WERI-Rb-1 (cell line): Measurements from ENCODE around the gene DMXL1.

Experiments used
- DNase-seq: peaks from one replicate; pipeline ENCODE4 v3.0.0-alpha.2; 2020
- H3K27ac ChIP-seq: fragments of 250-450 bp; sonication (Bioruptor Pico); 2 replicates; pipeline ENCODE4 v1.5.1; 2020; ENCODE audit warnings: mild to moderate bottlenecking, moderate library complexity
- H3K27me3 ChIP-seq: fragments of 250-450 bp; sonication (Bioruptor Pico); 2 replicates; pipeline ENCODE4 v1.5.1; 2021; ENCODE audit warnings: mild to moderate bottlenecking, low read depth, moderate library complexity; ENCODE audit not compliant: insufficient read depth, severe bottlenecking
- H3K36me3 ChIP-seq: fragments of 250-450 bp; sonication (Bioruptor Pico); 2 replicates; pipeline ENCODE4 v1.5.1; 2020; ENCODE audit warnings: mild to moderate bottlenecking, moderate library complexity
- H3K4me3 ChIP-seq: 2 replicates; pipeline ENCODE4 v1.5.1; 2011; ENCODE audit warnings: low read depth, mild to moderate bottlenecking, control low read depth, low read length
- H3K9me3 ChIP-seq: fragments of 250-450 bp; sonication (Bioruptor Pico); 2 replicates; pipeline ENCODE4 v1.5.1; 2021; ENCODE audit warnings: mild to moderate bottlenecking, moderate library complexity; ENCODE audit not compliant: severe bottlenecking
- TF ChIP-seq, protein P1 (sequence below): IDR thresholded peaks from 2 replicates; pipeline ENCODE4 v1.5.1; 2011; ENCODE audit warnings: low read depth, mild to moderate bottlenecking, control low read depth, inconsistent platforms, low read length

The DMXL1 gene

DNA sequence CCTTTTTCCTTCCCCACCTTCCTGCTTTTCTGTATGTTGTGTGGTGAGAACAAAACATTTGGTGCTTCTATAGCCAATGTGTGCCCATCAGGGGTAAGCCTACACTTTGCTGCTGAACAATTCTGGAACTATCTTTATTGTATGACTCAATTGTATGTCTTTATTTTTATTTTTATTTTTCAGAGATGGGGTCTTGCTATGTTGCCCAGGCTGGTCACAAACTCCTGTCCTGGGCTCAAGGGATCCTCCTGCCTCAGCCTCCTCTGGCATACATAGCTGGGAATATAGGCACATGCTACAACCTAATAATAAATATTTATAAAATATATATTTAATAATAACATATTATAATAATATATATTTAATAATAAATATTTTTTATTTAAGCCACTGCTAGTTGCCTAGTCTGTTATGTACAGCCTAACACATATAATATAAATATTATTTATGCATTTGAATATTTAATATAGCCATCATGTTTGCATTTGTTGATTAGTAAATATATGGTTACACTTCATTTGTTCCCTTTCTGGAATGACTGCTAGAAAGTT is 11.8 kb upstream of the DMXL1 start:
- Histone ChIP-seq H3K27me3 (no peaks in the 10 kb centered on the region), H3K27ac (no peak overlapping the region), H3K4me3 (no peak overlapping the region), H3K36me3 (no peaks in the 10 kb centered on the region), H3K9me3 (no peaks in the 10 kb centered on the region)
- TF ChIP-seq, protein P1, sequence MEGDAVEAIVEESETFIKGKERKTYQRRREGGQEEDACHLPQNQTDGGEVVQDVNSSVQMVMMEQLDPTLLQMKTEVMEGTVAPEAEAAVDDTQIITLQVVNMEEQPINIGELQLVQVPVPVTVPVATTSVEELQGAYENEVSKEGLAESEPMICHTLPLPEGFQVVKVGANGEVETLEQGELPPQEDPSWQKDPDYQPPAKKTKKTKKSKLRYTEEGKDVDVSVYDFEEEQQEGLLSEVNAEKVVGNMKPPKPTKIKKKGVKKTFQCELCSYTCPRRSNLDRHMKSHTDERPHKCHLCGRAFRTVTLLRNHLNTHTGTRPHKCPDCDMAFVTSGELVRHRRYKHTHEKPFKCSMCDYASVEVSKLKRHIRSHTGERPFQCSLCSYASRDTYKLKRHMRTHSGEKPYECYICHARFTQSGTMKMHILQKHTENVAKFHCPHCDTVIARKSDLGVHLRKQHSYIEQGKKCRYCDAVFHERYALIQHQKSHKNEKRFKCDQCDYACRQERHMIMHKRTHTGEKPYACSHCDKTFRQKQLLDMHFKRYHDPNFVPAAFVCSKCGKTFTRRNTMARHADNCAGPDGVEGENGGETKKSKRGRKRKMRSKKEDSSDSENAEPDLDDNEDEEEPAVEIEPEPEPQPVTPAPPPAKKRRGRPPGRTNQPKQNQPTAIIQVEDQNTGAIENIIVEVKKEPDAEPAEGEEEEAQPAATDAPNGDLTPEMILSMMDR = no peak
- DNase-seq = no peak

DNA sequence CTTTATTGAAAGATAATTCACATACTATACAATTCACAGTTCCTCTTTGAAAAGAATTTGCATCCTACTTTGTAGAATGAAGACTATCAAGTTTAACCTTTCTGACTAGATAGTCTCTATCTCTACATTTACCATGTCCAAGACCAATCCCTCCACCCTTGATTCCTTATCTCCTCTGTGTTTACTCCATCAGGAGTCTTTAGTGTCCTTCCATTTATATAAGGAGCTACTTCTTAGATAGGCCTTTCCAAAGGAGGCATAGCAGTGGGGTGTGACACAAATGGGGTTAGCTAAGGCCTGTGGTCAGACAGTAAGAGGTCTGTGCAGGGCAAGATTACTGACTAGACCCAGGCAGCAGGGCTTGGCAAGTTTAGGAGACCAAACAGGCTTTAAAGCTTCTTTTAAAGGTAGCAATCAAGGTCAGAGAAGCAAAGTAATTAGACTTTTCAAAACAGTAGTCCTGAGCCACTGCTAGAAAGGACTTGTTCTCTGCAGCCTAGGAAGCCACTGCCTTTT is 11.1 kb upstream of the DMXL1 start:
- peak; percentile 45 for DNase-seq
- no peaks in the 10 kb centered on the region for H3K9me3 ChIP-seq

GRCh38 chr5:119063579-119064379 is 7.1 kb upstream of the DMXL1 start:
- H3K9me3 ChIP-seq = no peaks in the 10 kb centered on the region
- DNase-seq = no peak
- no peak overlapping the region for H3K27ac ChIP-seq
- H3K27me3 ChIP-seq = no peaks in the 10 kb centered on the region
- TF ChIP-seq, protein P1 = no peak
- H3K36me3 ChIP-seq = no peaks in the 10 kb centered on the region
- H3K4me3 ChIP-seq = no peak overlapping the region

More for the DNA sequence above, 11.1 kb upstream of the DMXL1 start:
- Histone ChIP-seq H3K27me3 (no peaks in the 10 kb centered on the region), H3K36me3 (no peaks in the 10 kb centered on the region), H3K27ac (no peak overlapping the region), H3K4me3 (no peak overlapping the region)
- TF ChIP-seq, protein P1 = no peak

DNA sequence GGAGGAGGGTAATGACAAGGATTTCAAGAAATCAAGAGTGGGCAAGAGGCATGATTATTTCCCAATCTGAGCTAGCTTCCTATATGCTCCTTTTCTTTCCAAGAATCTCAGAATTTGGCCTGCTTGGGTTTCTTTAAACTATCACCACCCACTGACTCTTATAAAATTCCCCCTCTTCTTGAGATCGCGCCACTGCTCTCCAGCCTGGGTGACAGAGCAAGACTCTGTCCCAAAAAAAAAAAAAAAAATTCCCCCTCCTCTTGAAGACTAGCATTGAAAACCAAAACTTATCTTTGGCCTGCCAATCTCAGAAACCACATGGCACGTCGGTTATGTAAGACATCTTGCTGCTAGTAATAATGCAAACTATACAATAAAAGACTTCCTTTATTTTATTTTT is 3.4 kb upstream of the DMXL1 start:
- H3K36me3 ChIP-seq = peaks cover 6% of the 10 kb centered on the region
- no peak overlapping the region for H3K4me3 ChIP-seq
- no peak overlapping the region for H3K27ac ChIP-seq
- no peaks in the 10 kb centered on the region for H3K9me3 ChIP-seq
- H3K27me3 ChIP-seq = no peaks in the 10 kb centered on the region
- DNase-seq = no peak
- TF ChIP-seq, protein P1 = no peak

DNA sequence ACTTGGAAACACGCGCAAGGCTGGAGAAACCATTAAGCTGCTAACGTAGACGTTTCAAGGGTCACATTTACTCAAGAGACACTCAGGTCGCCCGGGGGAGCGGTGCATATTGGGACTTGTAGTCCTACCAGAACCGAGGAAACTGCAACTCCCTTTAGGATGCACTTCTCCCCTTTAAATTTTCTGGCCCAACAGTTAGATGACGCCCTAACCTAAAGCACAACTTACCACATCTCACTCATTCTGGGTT is 384 bp upstream of the DMXL1 start:
- TF ChIP-seq, protein P1 = no peak
- H3K27ac ChIP-seq = peak overlapping the region; percentile 94
- H3K27me3 ChIP-seq = no peaks in the 10 kb centered on the region
- peaks cover 6% of the 10 kb centered on the region for H3K36me3 ChIP-seq
- H3K4me3 ChIP-seq = peak overlapping the region; percentile 79
- no peak for DNase-seq
- H3K9me3 ChIP-seq = no peaks in the 10 kb centered on the region

DNA sequence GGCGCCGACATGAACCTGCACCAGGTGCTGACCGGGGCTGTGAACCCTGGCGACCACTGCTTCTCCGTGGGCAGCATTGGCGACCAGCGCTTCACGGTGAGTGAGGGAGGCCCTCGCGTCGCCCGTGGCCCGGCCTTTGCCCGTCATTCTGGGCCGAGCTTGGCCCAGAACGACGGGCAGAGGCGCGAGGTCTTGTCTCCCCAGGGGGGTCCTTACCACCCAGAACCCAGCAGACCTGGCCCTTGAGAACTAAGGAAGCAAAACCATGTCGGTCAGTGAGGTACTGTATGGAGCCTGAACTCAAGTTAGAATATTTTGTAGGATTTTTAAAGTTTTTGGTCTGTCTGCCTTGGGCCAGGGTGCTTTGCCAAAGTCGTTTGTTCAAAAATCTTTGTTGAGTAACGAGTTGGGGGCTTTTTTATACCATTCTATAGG is 691 bp downstream of the DMXL1 start:
- Histone ChIP-seq H3K27me3 (no peaks in the 10 kb centered on the region), H3K9me3 (no peaks in the 10 kb centered on the region), H3K4me3 (peak overlapping the region; percentile 79), H3K36me3 (peaks cover 6% of the 10 kb centered on the region), H3K27ac (peak overlapping the region; percentile 94)
- DNase-seq = no peak
- TF ChIP-seq, protein P1 = no peak
